ENCODE measurements around the gene ARAP1. TPM values are rescaled to one million over a fixed set of nuclear protein-coding genes. Genes with fewer than 3 reads are reported as not detected.

Gene ARAP1
- total RNA-seq, 2 experiments from 2014 or later, result 65.7 to 69.8 TPM

- H3K9me3 ChIP-seq (ENCODE audit: control insufficient read depth in 1 of 2, insufficient read depth in 1 of 2, low read length in 2 of 2), result no peaks in the 10 kb centered on the region
- no peak overlapping the region for H3K27ac ChIP-seq (ENCODE audit: low read depth in 1 of 2, low read length in 2 of 2)
- no peak overlapping the region for H3K4me3 Mint-ChIP-seq
- DNase-seq (no peak), ATAC-seq (ENCODE audit: poor library complexity) (no peak)
- no peaks in the 10 kb centered on the region for H3K9me3 Mint-ChIP-seq
- H3K27me3 Mint-ChIP-seq, result no peaks in the 10 kb centered on the region
- CTCF ChIA-PET, result no interaction called here
- POLR2A ChIA-PET, result no interaction called here
- no peak overlapping the region for H3K27ac Mint-ChIP-seq
- TF ChIP-seq CTCF (IDR thresholded peaks at IDR 0.05), result no peak
- no peak overlapping the region for H3K4me3 ChIP-seq (ENCODE audit: low read length)
- H3K4me1 ChIP-seq (ENCODE audit: insufficient read depth, low read length), result no peaks in the 10 kb centered on the region
- H3K36me3 ChIP-seq (ENCODE audit: insufficient read depth, low read length), result no peaks in the 10 kb centered on the region
- no peaks in the 10 kb centered on the region for H3K4me1 Mint-ChIP-seq (ENCODE audit: low read depth)
- no peaks in the 10 kb centered on the region for H3K36me3 Mint-ChIP-seq (ENCODE audit: low read depth)
- no peaks in the 10 kb centered on the region for H3K27me3 ChIP-seq (ENCODE audit: control insufficient read depth in 1 of 2, insufficient read depth in 2 of 2, low read length in 2 of 2)
- intact Hi-C loops (cut with DNase I, micrococcal nuclease), result no loop called here
These were observed 16.4 kb upstream of the ARAP1 start for GRCh38 chr11:72768581-72768980.

- no peaks in the 10 kb centered on the region for H3K9me3 Mint-ChIP-seq
- H3K4me1 ChIP-seq (ENCODE audit: insufficient read depth, low read length), result peaks cover 6% of the 10 kb centered on the region
- DNase-seq (no peak), ATAC-seq (ENCODE audit: poor library complexity) (no peak)
- no peaks in the 10 kb centered on the region for H3K36me3 Mint-ChIP-seq (ENCODE audit: low read depth)
- no peaks in the 10 kb centered on the region for H3K36me3 ChIP-seq (ENCODE audit: insufficient read depth, low read length)
- H3K9me3 ChIP-seq (ENCODE audit: control insufficient read depth in 1 of 2, insufficient read depth in 1 of 2, low read length in 2 of 2), result no peaks in the 10 kb centered on the region
- no peaks in the 10 kb centered on the region for H3K4me1 Mint-ChIP-seq (ENCODE audit: low read depth)
- no peaks in the 10 kb centered on the region for H3K27me3 Mint-ChIP-seq
- ChIA-PET POLR2A (no interaction called here), CTCF (interaction anchor here (1.6 kb wide), 1 partner anchor 42 kb away, joined by 3 read pairs; no protein-coding TSS in a partner anchor)
- no peak overlapping the region for H3K27ac Mint-ChIP-seq
- no peak overlapping the region for H3K27ac ChIP-seq (ENCODE audit: low read depth in 1 of 2, low read length in 2 of 2)
- H3K27me3 ChIP-seq (ENCODE audit: control insufficient read depth in 1 of 2, insufficient read depth in 2 of 2, low read length in 2 of 2), result no peaks in the 10 kb centered on the region
- TF ChIP-seq CTCF (IDR thresholded peaks at IDR 0.05), result no peak
- intact Hi-C loops (cut with DNase I, micrococcal nuclease), result no loop called here
- no peak overlapping the region for H3K4me3 Mint-ChIP-seq
- H3K4me3 ChIP-seq (ENCODE audit: low read length), result no peak overlapping the region
These were observed 15.2 kb upstream of the ARAP1 start for GRCh38 chr11:72767203-72768062.

- POLR2A ChIA-PET, result no interaction called here
- DNase-seq, result no peak
- CTCF ChIA-PET, result no interaction called here
- H3K27ac ChIP-seq (ENCODE audit: low read depth in 1 of 2, low read length in 2 of 2), result no peak overlapping the region
- H3K9me3 ChIP-seq (ENCODE audit: control insufficient read depth in 1 of 2, insufficient read depth in 1 of 2, low read length in 2 of 2), result no peaks in the 10 kb centered on the region
- ATAC-seq (ENCODE audit: poor library complexity), result no peak
- no peaks in the 10 kb centered on the region for H3K4me1 Mint-ChIP-seq (ENCODE audit: low read depth)
- no peaks in the 10 kb centered on the region for H3K36me3 ChIP-seq (ENCODE audit: insufficient read depth, low read length)
- H3K4me3 Mint-ChIP-seq, result no peak overlapping the region
- no peak overlapping the region for H3K4me3 ChIP-seq (ENCODE audit: low read length)
- H3K4me1 ChIP-seq (ENCODE audit: insufficient read depth, low read length), result peaks cover 7% of the 10 kb centered on the region
- no peaks in the 10 kb centered on the region for H3K27me3 ChIP-seq (ENCODE audit: control insufficient read depth in 1 of 2, insufficient read depth in 2 of 2, low read length in 2 of 2)
- intact Hi-C loops (cut with DNase I, micrococcal nuclease), result no loop called here
- no peak overlapping the region for H3K27ac Mint-ChIP-seq
- no peaks in the 10 kb centered on the region for H3K36me3 Mint-ChIP-seq (ENCODE audit: low read depth)
- TF ChIP-seq CTCF (IDR thresholded peaks at IDR 0.05), result no peak
- no peaks in the 10 kb centered on the region for H3K27me3 Mint-ChIP-seq
- no peaks in the 10 kb centered on the region for H3K9me3 Mint-ChIP-seq
These were observed 14.1 kb upstream of the ARAP1 start for GRCh38 chr11:72766152-72766902.

Data from CD4-positive, alpha-beta T cell (primary cell).